Retinal pigment epithelial cell (primary cell): ENCODE results near the gene CDK5R2.

ENCODE experiments used
- DNase-seq: peaks from one replicate; pipeline ENCODE4 v3.0.0-alpha.2; 2010; ENCODE audit warnings: low read depth
- H3K4me3 ChIP-seq: 2 replicates; pipeline ENCODE4 v1.5.1; 2011; ENCODE audit warnings: mild to moderate bottlenecking, low read length, control low read depth, moderate library complexity
- CTCF ChIP-seq: conservative IDR thresholded peaks from 2 replicates; pipeline ENCODE4 v1.5.1; 2011; ENCODE audit warnings: low read depth, low read length, control low read depth, inconsistent platforms

Gene CDK5R2

GRCh38 chr2:218962859-218963492, 3.5 kb downstream of the CDK5R2 start:
- peak overlapping the region; percentile 14 for H3K4me3 ChIP-seq
- DNase-seq: no peak
- TF ChIP-seq CTCF: no peak

- no peak for TF ChIP-seq CTCF
- no peak for DNase-seq
- no peak overlapping the region for H3K4me3 ChIP-seq
These were observed 4.1 kb downstream of the CDK5R2 start for GRCh38 chr2:218963601-218964000.

GRCh38 chr2:218964041-218964771, 4.7 kb downstream of the CDK5R2 start:
- DNase-seq: no peak
- no peak for TF ChIP-seq CTCF
- H3K4me3 ChIP-seq: no peak overlapping the region

GRCh38 chr2:218970894-218971293, 11.4 kb downstream of the CDK5R2 start:
- TF ChIP-seq CTCF: no peak
- no peak overlapping the region for H3K4me3 ChIP-seq
- DNase-seq: no peak

- no peak overlapping the region for H3K4me3 ChIP-seq
- no peak for DNase-seq
- TF ChIP-seq CTCF: no peak
These were observed 15.8 kb downstream of the CDK5R2 start for GRCh38 chr2:218975060-218975777.

- H3K4me3 ChIP-seq: peak overlapping the region; percentile 20
- no peak for DNase-seq
- TF ChIP-seq CTCF: peak; percentile 88
These were observed 20.6 kb downstream of the CDK5R2 start for GRCh38 chr2:218979846-218980734.
